Adrenal gland (tissue), 5 donors: Measurements from ENCODE around the gene ASB6.

ENCODE experiments used
- CTCF ChIP-seq, 6 experiments: fragments of 450-650 bp in 4 of 6; fragments of 200-600 bp in 2 of 6; sonication (generic) in 1 of 6; IDR thresholded peaks; 1 replicate in 5 of 6; 2 replicates in 1 of 6; pipeline versions ENCODE4 v1.5.1 to v1.8.0; 2016 to 2021; ENCODE audit warnings: antibody characterized with exemption in 6 of 6, mild to moderate bottlenecking in 2 of 6, moderate library complexity in 1 of 6
- POLR2A ChIP-seq, 2 donors: fragments of 450-650 bp; IDR thresholded peaks; one replicate each; pipeline ENCODE4 v1.6.1; 2017; ENCODE audit warnings: antibody characterized with exemption in 2 of 2, mild to moderate bottlenecking in 2 of 2, moderate library complexity in 1 of 2
- donor health status: DM: no; HTN: no; CAD: no.

GRCh38 chr9:129586245-129586644 lies 55.7 kb downstream of the ASB6 start:
- TF ChIP-seq CTCF (IDR thresholded peaks at IDR 0.05), result no peak
- TF ChIP-seq POLR2A (IDR thresholded peaks at IDR 0.05), result no peak
